ENCODE measurements around the gene DDX54.

- TF ChIP-seq CTCF (IDR thresholded peaks at IDR 0.05; ENCODE audit: low read length) (no peak), EZH2 (IDR thresholded peaks at IDR 0.05; ENCODE audit: borderline replicate concordance, low read length) (no peak)
Measured at GRCh38 chr12:113155060-113155459, 30.2 kb downstream of the DDX54 start.
